GM04503 (cell line): ENCODE results near the gene SLC22A4.

Source experiments
- DNase-seq: peaks from one replicate; pipeline ENCODE4 v3.0.0-alpha.2; 2012; ENCODE audit warnings: low read depth

Gene SLC22A4

GRCh38 chr5:132275367-132276220 lies 18.6 kb upstream of the SLC22A4 start:
- no peak for DNase-seq

GRCh38 chr5:132277256-132277655 lies 16.9 kb upstream of the SLC22A4 start:
- no peak for DNase-seq

- DNase-seq: no peak
Observed at GRCh38 chr5:132277971-132278853, 16.0 kb upstream of the SLC22A4 start.

GRCh38 chr5:132279801-132280200 lies 14.4 kb upstream of the SLC22A4 start:
- DNase-seq: no peak

- no peak for DNase-seq
Observed at GRCh38 chr5:132280371-132281240, 13.6 kb upstream of the SLC22A4 start.

GRCh38 chr5:132281856-132282614 lies 12.2 kb upstream of the SLC22A4 start:
- no peak for DNase-seq

GRCh38 chr5:132283423-132284043 lies 10.7 kb upstream of the SLC22A4 start:
- no peak for DNase-seq

GRCh38 chr5:132289097-132289496 lies 5.1 kb upstream of the SLC22A4 start:
- no peak for DNase-seq

- no peak for DNase-seq
Observed at GRCh38 chr5:132291026-132291425, 3.2 kb upstream of the SLC22A4 start.

GRCh38 chr5:132293066-132293991 lies 865 bp upstream of the SLC22A4 start:
- no peak for DNase-seq

GRCh38 chr5:132294728-132295504 lies 722 bp downstream of the SLC22A4 start:
- DNase-seq: no peak

- no peak for DNase-seq
Observed at GRCh38 chr5:132295505-132296411, 1.6 kb downstream of the SLC22A4 start.

- no peak for DNase-seq
Observed at GRCh38 chr5:132296412-132297016, 2.3 kb downstream of the SLC22A4 start.

GRCh38 chr5:132297211-132297940 lies 3.2 kb downstream of the SLC22A4 start:
- DNase-seq: no peak

- no peak for DNase-seq
Observed at GRCh38 chr5:132298298-132299212, 4.4 kb downstream of the SLC22A4 start.

GRCh38 chr5:132299917-132300316 lies 5.7 kb downstream of the SLC22A4 start:
- no peak for DNase-seq
